HG03108 (cell line): ENCODE measurements around the gene SH3RF3.

Source experiments
- ATAC-seq: cut with Tn5 transposase; IDR thresholded peaks from one replicate; pipeline ENCODE4 v1.9.1; 2021; ENCODE audit warnings: moderate library complexity; ENCODE audit not compliant: unreplicated experiment

SH3RF3 gene

DNA sequence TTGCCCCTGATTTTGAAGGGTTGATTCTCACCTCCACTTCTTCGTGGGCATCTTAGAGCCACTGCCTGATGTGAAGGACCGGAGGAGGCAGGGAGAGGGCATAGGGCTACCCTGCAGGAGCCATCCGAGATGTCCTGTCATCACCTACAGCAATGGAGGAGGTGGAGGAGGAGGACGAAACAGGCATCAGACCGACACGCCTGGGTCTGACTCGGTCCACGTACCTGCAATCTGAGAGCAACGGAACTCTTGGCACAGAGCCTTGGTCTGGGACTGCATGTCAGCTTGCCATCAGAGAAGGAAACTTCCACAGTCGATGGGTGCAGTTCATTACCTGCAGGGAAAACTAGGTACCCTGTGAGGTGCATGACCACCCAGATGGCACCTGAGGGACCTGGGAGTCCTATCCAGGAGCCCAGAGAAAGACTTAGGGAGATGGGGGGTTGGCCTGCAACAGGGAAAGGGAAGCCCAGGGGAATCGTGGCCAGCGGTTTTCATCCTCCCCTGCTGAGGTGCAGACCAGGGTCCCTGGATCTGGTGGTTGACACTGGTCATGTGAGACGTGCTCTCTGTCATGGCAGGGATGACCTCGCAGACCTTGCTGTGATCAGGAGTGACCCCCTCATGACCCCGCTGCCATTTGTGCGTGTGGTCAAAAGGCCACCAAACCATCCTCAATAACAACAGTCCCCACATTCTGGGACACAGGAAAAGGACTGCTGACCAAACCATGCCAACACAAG lies 293.9 kb downstream of the SH3RF3 start:
- no peak for ATAC-seq

- ATAC-seq, result no peak
These were observed 294.8 kb downstream of the SH3RF3 start for GRCh38 chr2:109423556-109424359.

DNA sequence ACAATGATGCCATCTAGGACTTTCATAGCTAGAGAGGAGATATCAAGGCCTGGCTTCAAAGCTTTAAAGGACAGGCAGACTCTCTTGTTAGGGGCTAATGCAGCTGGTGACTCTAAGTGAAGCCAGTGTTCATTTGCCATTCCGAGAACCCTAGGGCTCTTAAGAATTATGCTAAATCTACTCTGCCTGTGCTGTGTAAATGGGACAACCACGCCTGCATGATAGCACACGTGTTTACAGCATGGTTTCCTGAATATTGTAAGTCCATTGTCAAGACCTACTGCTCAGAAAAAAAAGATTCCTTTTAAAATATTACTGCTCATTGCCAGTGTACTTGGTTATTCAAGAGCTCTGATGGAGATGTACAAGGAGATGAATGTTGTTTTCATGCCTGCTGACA lies 296.4 kb downstream of the SH3RF3 start:
- no peak for ATAC-seq

- ATAC-seq, result no peak
These were observed 298.7 kb downstream of the SH3RF3 start for GRCh38 chr2:109427661-109428091.

- no peak for ATAC-seq
These were observed 299.3 kb downstream of the SH3RF3 start for GRCh38 chr2:109428281-109428680.

- no peak for ATAC-seq
These were observed 300.0 kb downstream of the SH3RF3 start for GRCh38 chr2:109428841-109429566.

- no peak for ATAC-seq
These were observed 300.7 kb downstream of the SH3RF3 start for GRCh38 chr2:109429567-109430328.

DNA sequence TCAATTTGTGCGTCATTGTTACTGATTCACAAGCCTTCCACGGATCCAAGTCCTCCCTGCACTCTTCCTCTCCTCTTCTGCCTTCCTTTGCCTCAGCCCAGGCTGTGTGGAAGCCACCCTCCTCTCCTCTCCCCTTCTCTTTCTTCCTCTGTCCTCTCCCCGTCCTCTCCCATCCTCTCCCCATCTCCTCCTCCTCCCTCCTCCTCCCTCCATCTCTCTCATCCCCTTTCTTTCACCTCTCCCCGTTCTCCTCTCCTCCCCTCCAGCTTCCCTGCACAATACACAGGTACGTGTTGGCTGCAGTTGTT lies 301.3 kb downstream of the SH3RF3 start:
- no peak for ATAC-seq

GRCh38 chr2:109432421-109432820 lies 303.4 kb downstream of the SH3RF3 start:
- no peak for ATAC-seq

GRCh38 chr2:109433486-109433885 lies 304.5 kb downstream of the SH3RF3 start:
- ATAC-seq, result no peak

- no peak for ATAC-seq
These were observed 304.9 kb downstream of the SH3RF3 start for GRCh38 chr2:109433926-109434325.

GRCh38 chr2:109434351-109434750 lies 305.3 kb downstream of the SH3RF3 start:
- no peak for ATAC-seq

DNA sequence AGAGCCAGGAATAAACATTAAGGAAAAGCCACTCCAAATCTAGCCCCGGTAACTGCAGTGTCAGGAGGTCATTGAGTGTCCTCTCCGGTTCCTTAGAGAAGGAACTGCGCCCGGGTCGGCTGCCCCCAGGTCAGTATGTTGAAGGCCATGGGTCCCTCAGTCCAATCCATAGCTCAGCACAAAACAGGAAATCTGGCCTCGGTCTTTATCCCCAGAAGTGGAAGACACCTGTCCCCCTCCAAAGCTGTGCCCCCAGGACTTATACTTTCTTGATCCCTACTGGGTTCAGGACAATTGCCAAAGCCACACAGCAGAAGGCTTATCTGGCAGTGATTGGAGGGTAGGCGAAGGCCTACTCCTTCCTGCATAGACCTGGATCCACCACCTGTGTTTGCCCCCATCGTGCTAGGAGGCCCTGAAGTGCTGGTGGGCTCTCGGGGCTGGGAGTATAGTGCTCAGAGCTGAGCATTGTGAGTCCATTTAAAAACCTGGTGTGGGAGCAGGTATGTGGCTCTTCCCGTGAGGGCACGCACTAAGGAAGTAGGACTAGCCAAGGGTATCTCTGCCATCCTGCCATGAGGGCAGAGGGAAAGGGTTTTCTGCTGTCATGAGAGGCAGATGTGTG lies 306.2 kb downstream of the SH3RF3 start:
- ATAC-seq, result no peak

GRCh38 chr2:109435901-109436598 lies 307.0 kb downstream of the SH3RF3 start:
- no peak for ATAC-seq

DNA sequence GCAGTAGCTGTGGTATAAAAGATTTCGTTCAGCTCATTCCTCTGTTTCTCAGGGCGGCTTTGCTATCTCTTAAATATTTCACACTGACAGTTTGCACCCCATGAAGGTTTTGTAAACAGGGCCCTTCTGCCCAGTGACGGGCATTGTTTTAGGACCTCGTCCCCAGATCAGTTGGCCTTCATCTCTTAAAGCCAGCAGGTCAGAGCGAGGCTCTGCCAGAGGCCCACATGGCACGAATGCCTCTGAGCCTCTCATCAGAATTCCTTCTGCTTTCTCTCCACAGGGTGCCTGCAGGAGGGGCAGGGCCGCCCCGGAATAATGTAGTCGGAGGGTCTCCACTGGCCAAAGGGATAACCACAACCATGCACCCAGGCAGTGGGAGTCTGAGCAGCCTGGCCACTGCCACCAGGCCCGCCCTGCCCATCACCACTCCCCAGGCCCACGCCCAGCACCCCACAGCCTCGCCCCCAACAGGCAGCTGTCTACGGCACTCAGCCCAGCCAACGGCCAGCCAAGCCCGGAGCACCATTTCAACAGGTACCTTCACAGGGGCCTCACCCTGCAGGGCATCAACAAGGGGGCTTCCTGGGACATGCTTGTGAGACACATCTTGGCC lies 307.7 kb downstream of the SH3RF3 start:
- no peak for ATAC-seq

DNA sequence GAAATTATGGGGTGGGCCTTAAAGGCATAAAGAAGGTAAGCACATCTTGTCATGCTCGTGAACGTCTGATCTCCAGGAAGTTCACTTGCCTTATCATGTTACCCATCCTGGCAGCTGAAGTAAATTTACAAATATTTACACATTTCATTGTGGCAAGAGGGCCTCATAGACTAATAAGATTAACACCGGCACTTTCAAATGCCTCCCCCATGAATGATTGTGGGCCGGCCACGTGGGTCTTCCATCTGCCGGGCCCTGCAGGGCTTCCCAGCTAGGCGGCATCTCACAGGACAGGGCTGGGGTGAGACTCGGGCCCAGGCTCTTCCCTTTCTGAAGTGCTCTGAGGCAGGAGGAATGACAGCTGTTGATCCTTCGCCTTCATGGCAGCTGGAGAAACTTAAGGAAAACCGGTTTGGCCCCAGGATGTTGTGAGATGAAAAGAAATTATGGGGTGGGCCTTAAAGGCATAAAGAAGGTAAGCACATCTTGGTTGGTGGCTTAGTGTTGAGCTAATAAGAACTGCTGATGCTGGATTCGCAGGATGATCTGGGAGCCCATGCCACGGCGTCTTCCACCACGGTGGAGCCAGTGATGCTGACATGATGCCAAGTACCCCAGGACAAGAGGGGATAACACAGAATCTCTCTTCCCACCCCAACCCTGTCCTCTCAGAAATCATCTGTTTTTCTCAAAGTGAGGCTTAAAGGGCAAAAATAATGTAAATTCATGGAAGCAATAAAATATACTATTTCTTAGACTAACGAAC lies 308.5 kb downstream of the SH3RF3 start:
- ATAC-seq, result no peak

DNA sequence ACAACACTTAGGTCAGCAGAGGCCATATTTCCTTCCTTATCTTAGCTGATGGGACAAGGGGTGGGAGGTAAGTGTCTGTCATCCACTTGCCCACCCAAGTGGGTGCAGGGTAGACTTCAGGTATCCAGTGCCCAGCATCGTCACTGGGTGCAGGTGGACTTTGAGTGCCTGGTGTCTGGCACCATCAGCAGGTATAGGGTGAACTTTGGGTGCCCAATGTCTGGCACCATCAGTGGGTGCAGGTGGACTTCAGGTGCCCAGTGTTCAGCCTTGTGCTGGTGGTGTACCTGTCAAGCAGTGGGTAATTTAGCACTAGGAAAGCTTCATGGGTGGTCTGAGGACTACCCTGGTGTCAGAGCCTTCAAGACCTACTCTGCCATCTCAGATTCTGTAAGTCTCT lies 309.1 kb downstream of the SH3RF3 start:
- ATAC-seq, result no peak

GRCh38 chr2:109438773-109439389 lies 309.9 kb downstream of the SH3RF3 start:
- no peak for ATAC-seq
